Nucleus accumbens (tissue), 56 donors: Measurements from ENCODE around the gene DDX54.
A peak's percentile ranks its signal among the peaks of the same experiment; 100 is the strongest.
"Not testable (repeated sequence)": the region's sequence is repeated elsewhere in the genome, so short reads cannot be mapped to it uniquely, and the experiment has no call there.

Source experiments
- DNase-seq, 56 donors: peaks; one replicate each; lab custom pipeline; 2025; lab: John Stamatoyannopoulos, UW

DDX54 gene

GRCh38 chr12:113145720-113146551 lies 39.3 kb downstream of the DDX54 start:
- DNase-seq = no peak

- DNase-seq = no peak
Observed at GRCh38 chr12:113144806-113145205, 40.5 kb downstream of the DDX54 start.

DNA sequence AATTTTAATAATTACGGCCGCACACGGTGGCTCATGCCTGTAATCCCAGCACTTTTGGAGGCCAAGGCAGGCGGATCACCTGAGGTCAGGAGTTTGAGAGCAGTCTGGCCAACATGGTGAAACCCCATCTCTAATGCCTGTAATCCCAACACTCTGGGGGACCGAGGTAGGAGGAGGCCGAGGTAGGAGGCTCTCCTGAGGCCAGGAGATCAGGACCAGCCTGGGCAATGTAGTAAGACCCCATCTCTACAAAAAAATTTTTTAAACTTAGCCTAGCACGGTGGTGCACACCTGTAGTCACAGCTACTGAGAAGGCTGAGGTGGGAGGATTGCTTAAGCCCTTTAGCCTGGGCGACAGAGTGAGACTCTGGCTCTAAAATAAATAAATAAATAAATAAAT lies 41.3 kb downstream of the DDX54 start:
- DNase-seq = no peak

GRCh38 chr12:113142886-113143332 lies 42.4 kb downstream of the DDX54 start:
- peak in 2 of 56 donors; percentile 53 to 59 for DNase-seq

DNA sequence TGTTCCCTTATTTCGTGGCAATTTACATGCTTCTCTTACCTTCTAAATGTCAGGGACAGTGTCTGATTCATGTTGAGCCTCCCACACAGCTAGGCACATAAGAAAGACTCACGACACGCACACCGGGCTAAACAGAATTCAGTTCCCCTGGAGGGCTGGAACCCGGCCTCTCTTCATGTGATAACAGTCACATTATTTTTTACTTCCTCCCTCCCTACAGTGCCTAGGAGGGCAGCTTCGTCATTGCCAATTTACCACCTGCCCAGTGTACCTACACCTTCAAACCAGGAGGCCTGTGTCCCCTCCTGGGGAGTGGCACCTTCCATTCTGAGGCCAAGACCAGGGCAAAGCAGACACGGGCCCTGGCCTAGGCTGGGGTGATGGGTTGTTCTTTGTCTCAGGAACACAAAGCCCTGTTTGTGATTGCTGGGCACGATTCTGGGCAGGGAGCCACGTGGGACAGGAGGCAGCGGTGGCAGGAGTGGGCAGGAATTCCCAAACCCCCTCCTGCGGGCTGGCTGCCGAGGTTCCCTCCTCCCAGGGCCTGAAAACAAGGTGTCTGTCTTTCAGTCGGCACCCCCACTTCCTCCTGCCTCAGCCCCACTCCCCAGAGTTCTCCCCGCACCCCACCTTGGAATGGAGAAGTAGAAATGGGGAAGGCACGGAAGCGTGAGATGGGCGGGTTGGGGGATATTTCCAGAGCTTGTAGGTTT lies 42.9 kb downstream of the DDX54 start:
- peak; percentile 26 to 94 (median 82) for DNase-seq

- DNase-seq = not testable (repeated sequence)
Observed at GRCh38 chr12:113141716-113142115, 43.6 kb downstream of the DDX54 start.

DNA sequence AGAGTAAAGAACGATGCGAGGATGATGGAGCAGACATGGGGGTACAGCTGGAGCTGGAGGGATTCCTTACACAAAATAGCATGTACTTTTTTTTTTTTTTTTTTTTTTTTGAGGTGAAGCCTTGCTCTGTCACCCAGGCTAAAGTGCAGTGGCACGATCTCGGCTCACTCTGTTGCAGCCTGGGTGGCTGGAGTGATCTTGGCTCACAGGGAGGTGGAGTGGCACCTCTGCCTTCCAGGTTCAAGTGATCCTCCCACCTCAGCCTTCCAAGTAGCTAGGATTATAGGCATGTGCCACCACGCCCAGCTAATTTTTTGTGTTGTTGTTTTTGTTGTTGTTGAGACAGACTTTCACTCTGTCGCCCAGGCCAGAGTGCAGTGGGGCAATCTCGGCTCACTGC lies 44.6 kb downstream of the DDX54 start:
- DNase-seq = no peak

DNA sequence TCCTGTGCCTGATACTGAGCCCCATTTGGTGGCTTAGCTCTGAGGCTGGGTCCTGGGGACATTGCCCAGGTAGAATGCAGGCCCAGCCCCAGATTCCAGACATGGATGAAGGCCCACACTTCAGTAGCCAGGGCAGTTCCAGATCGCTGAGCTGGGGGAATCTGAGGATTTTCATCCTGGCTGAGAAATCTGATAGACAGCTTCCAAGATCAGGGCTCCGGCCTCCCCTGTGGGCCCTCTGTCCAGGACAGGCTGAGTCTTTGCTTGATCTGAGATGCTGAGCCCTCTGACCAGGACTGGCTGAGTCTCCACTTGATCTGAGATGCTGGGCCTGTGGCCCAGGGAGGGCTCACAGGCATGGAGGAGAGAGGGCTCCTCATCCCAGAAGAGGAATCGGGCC lies 46.5 kb downstream of the DDX54 start:
- DNase-seq = no peak

DNA sequence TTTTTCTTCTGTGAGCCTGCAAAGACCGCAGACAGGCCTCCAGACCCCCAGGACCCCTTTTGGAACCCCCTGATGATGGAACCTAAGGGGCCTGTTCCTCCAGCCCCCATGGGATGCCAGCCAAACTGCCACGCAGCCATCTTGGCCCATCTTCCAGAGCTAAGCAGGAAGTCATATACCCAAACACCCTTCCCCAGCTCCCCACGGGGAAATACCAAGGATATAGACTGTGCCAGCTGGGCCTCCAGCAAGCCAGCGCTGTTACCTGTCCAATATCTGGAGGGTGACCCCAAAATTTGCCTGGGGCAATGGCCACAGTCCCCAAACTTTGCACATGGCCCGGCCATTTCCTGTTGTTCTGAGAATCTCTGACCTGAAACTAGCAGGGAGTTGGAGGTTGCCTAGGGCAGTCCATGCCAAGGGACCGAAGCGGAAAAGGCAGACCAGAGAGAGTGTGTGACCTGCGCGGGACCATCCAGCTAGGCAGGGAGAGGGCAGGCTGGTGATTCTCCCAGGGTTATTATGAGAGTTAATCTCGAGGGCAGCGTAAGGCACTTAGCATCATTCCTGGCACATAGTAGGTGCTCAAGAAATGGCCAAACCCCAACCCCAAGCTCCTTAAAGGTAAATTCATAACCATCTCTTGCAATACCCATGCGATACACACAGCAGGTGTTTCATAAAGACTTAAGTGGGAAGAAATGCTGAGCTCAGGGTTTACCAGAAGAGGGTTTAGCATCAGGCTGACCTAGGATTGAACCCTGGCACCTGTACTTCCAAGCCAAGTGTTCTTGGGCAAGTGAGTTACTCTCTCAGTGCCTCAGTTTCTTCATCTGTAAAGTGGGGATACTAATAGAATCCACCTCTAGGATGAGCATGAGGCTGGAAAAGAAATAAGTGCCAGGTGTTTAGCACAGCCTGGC lies 47.2 kb downstream of the DDX54 start:
- DNase-seq = no peak

DNA sequence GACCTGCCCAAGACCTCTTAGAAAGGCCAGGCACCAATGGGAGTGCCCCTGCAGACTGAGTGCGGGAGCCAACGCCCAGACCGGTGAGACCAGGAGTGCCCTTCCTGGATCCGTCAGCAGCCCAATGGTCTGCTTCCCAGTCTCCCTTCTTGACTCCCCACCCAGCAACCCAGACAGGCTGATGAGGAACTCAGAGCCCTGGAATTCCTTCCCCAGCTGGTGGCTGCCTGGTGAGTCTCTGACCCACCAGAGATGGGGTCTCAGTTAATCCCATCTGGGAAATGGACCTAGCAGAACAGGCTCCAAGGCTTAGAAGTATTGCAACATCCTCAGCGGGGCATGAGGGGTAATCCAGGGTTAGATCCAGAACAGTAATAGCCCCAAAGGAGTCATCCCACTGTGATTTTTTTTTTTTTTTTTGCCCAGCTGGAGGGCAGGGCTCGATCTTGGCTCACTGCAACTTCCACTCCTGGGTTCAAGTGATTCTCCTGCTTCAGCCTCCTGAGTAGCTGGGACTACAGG lies 48.2 kb downstream of the DDX54 start:
- no peak for DNase-seq

- peak in 48 of 56 donors; percentile 21 to 84 (median 63) for DNase-seq
Observed at GRCh38 chr12:113136128-113136989, 48.9 kb downstream of the DDX54 start.

GRCh38 chr12:113135178-113136127 lies 49.8 kb downstream of the DDX54 start, which contains the start of gene RASAL1:
Gene RASAL1 (minus strand): TSS chr12:113135761. CDS start chr12:113135462, 299 bp downstream.
- peak in 48 of 56 donors; percentile 18 to 84 (median 66) for DNase-seq

GRCh38 chr12:113134521-113134951 lies 50.7 kb downstream of the DDX54 start:
- DNase-seq = peak in 2 of 56 donors; percentile 18 to 30

DNA sequence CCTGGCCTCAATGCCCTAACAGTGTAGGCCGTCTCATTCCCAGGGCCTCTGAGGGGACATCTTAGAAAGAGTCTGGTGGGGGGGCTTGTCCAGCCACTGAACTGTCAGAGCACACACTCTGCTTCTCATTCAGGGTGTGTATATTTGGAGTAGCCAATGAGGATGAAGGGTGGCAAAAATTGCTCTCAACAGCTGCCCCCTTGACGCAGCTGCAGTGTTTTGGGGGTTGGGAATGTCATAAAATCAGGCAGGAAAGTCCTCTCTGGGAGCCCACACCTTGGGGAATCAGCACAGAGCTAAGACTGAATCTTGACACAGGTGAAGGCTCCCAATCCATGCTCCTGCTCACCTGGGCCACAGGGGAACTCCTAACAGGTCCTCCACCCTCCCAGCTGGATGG lies 51.2 kb downstream of the DDX54 start:
- DNase-seq = no peak

DNA sequence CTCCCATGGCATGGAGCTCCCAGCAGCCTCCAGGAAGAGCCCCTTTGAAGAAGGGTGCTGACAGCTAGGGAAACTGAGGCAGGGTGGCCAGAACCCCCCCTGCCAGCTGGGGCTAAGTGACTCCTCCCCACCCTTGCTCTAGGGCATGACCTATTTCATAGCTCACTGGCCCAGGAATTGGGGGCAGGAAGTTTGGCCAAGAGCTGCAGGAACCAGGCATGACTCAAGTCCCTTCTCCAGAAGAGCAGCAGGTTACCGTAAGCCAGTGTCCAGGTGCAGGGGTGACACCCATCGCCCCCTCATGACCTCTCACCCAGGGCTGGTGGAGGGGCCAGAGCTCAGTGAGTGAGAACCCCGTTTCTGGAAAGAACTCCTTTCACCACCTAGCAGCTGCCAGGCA lies 51.6 kb downstream of the DDX54 start:
- no peak for DNase-seq

GRCh38 chr12:113133036-113133435 lies 52.2 kb downstream of the DDX54 start:
- DNase-seq = no peak

GRCh38 chr12:113131556-113131955 lies 53.7 kb downstream of the DDX54 start:
- DNase-seq = peak in 5 of 56 donors; percentile 6 to 15 (median 9)
